ENCODE measurements around the gene STT3B. TPM values are rescaled to one million over a fixed set of nuclear protein-coding genes. Genes with fewer than 3 reads are reported as not detected.

The STT3B gene
- total and polyA plus RNA-seq, 2 of the 13 experiments (the other 11 are each of a cell fraction or from before 2014, with no cell fraction given): 85.0 to 205 TPM

GRCh38 chr3:31533169-31534064 is 692 bp downstream of the STT3B start (continued):
- no peak for TF ChIP-seq RBFOX2 (IDR thresholded peaks at IDR 0.05; ENCODE audit: low read depth, low read length)
- TF ChIP-seq ZNF652 (CRISPR knock-in tag; IDR thresholded peaks at IDR 0.05; ENCODE audit: borderline replicate concordance, low read depth): no peak
- peak; percentile 55; the same call in 1 of the 2 replicates for TF ChIP-seq BCL3 (CRISPR knock-in tag; IDR thresholded peaks at IDR 0.05)
- no peak for TF ChIP-seq SNAPC2 (CRISPR knock-in tag; IDR thresholded peaks at IDR 0.05)
- no peak for TF ChIP-seq BCLAF1 (IDR thresholded peaks at IDR 0.05)
- no peak for TF ChIP-seq ZNF335 (CRISPR knock-in tag; IDR thresholded peaks at IDR 0.05)
- TF ChIP-seq CBFB (CRISPR knock-in tag; IDR thresholded peaks at IDR 0.05): no peak
- TF ChIP-seq PAWR (CRISPR knock-in tag; IDR thresholded peaks at IDR 0.05; ENCODE audit: borderline replicate concordance): no peak
- no peak for TF ChIP-seq HMGXB3 (CRISPR knock-in tag; IDR thresholded peaks at IDR 0.05; ENCODE audit: borderline replicate concordance)
- no peak for TF ChIP-seq SKIL (CRISPR knock-in tag; IDR thresholded peaks at IDR 0.05; ENCODE audit: borderline replicate concordance)
- TF ChIP-seq ZBTB44 (CRISPR knock-in tag; IDR thresholded peaks at IDR 0.05): no peak
- TF ChIP-seq ZNF580 (CRISPR knock-in tag; IDR thresholded peaks at IDR 0.05; ENCODE audit: borderline replicate concordance, low read depth): no peak
